ENCODE results near the gene C1orf185.
"Not testable (repeated sequence)": the region's sequence is repeated elsewhere in the genome, so short reads cannot be mapped to it uniquely, and the experiment has no call there.

Gene C1orf185

GRCh38 chr1:51162560-51162959, 60.5 kb downstream of the C1orf185 start:
- intact Hi-C loops (cut with micrococcal nuclease); H3K4me3 Mint-ChIP-seq; H3K9me3 Mint-ChIP-seq: not testable (repeated sequence)

GRCh38 chr1:51165540-51165939, 63.5 kb downstream of the C1orf185 start:
- Mint-ChIP-seq H3K27me3 (no peaks in the 10 kb centered on the region), H3K4me3 (no peak overlapping the region), H3K27ac (no peak overlapping the region), H3K36me3 (ENCODE audit: low read depth) (no peaks in the 10 kb centered on the region), H3K9me3 (no peaks in the 10 kb centered on the region), H3K4me1 (ENCODE audit: low read depth) (no peaks in the 10 kb centered on the region)
- intact Hi-C loops (cut with micrococcal nuclease): no loop called here

More at GRCh38 chr1:51162560-51162959, 60.5 kb downstream of the C1orf185 start:
- not testable (repeated sequence) for H3K36me3 Mint-ChIP-seq (ENCODE audit: low read depth); H3K4me1 Mint-ChIP-seq (ENCODE audit: low read depth); H3K27ac Mint-ChIP-seq; H3K27me3 Mint-ChIP-seq

- Mint-ChIP-seq H3K27ac (no peak overlapping the region), H3K4me1 (ENCODE audit: low read depth) (no peaks in the 10 kb centered on the region), H3K27me3 (no peaks in the 10 kb centered on the region), H3K4me3 (no peak overlapping the region), H3K36me3 (ENCODE audit: low read depth) (no peaks in the 10 kb centered on the region), H3K9me3 (no peaks in the 10 kb centered on the region)
- intact Hi-C loops (cut with micrococcal nuclease): no loop called here
Observed at GRCh38 chr1:51168266-51168845, 66.3 kb downstream of the C1orf185 start.

- no peaks in the 10 kb centered on the region for H3K36me3 Mint-ChIP-seq (ENCODE audit: low read depth)
- no peaks in the 10 kb centered on the region for H3K4me1 Mint-ChIP-seq (ENCODE audit: low read depth)
- intact Hi-C loops (cut with micrococcal nuclease): no loop called here
- no peaks in the 10 kb centered on the region for H3K9me3 Mint-ChIP-seq
- no peak overlapping the region for H3K27ac Mint-ChIP-seq
- no peaks in the 10 kb centered on the region for H3K27me3 Mint-ChIP-seq
- no peak overlapping the region for H3K4me3 Mint-ChIP-seq
Observed at GRCh38 chr1:51168936-51169335, 66.9 kb downstream of the C1orf185 start.

- no peaks in the 10 kb centered on the region for H3K9me3 Mint-ChIP-seq
- intact Hi-C loops (cut with micrococcal nuclease): no loop called here
- H3K27me3 Mint-ChIP-seq: no peaks in the 10 kb centered on the region
- no peak overlapping the region for H3K4me3 Mint-ChIP-seq
- H3K27ac Mint-ChIP-seq: no peak overlapping the region
- H3K36me3 Mint-ChIP-seq (ENCODE audit: low read depth): no peaks in the 10 kb centered on the region
- peaks cover 6% of the 10 kb centered on the region for H3K4me1 Mint-ChIP-seq (ENCODE audit: low read depth)
Observed at GRCh38 chr1:51170342-51170741, 68.3 kb downstream of the C1orf185 start.

GRCh38 chr1:51172811-51173210, 70.8 kb downstream of the C1orf185 start:
- Mint-ChIP-seq H3K4me3 (no peak overlapping the region), H3K27me3 (no peaks in the 10 kb centered on the region), H3K9me3 (no peaks in the 10 kb centered on the region), H3K27ac (no peak overlapping the region), H3K4me1 (ENCODE audit: low read depth) (peaks cover 22% of the 10 kb centered on the region), H3K36me3 (ENCODE audit: low read depth) (no peaks in the 10 kb centered on the region)
- intact Hi-C loops (cut with micrococcal nuclease): no loop called here

- intact Hi-C loops (cut with micrococcal nuclease): no loop called here
- H3K4me3 Mint-ChIP-seq: no peak overlapping the region
- H3K27ac Mint-ChIP-seq: peak overlapping the region; percentile 59
- H3K27me3 Mint-ChIP-seq: no peaks in the 10 kb centered on the region
- H3K4me1 Mint-ChIP-seq (ENCODE audit: low read depth): peaks cover 22% of the 10 kb centered on the region
- H3K9me3 Mint-ChIP-seq: no peaks in the 10 kb centered on the region
- H3K36me3 Mint-ChIP-seq (ENCODE audit: low read depth): no peaks in the 10 kb centered on the region
Observed at GRCh38 chr1:51175278-51175677, 73.2 kb downstream of the C1orf185 start.

- H3K4me3 Mint-ChIP-seq; H3K36me3 Mint-ChIP-seq (ENCODE audit: low read depth); H3K27me3 Mint-ChIP-seq; H3K9me3 Mint-ChIP-seq; H3K27ac Mint-ChIP-seq; intact Hi-C loops (cut with micrococcal nuclease): not testable (repeated sequence)
- peaks cover 22% of the 10 kb centered on the region for H3K4me1 Mint-ChIP-seq (ENCODE audit: low read depth)
Observed at GRCh38 chr1:51177988-51178387, 76.0 kb downstream of the C1orf185 start.

GRCh38 chr1:51188230-51188629, 86.2 kb downstream of the C1orf185 start:
- no peak overlapping the region for H3K4me3 Mint-ChIP-seq
- peaks cover 8% of the 10 kb centered on the region for H3K27me3 Mint-ChIP-seq
- intact Hi-C loops (cut with micrococcal nuclease): loop anchor here (2.0 kb wide), 2 partner anchors 257 to 413 kb away; no protein-coding TSS in a partner anchor
- no peak overlapping the region for H3K27ac Mint-ChIP-seq
- no peaks in the 10 kb centered on the region for H3K4me1 Mint-ChIP-seq (ENCODE audit: low read depth)
- no peaks in the 10 kb centered on the region for H3K9me3 Mint-ChIP-seq
- no peaks in the 10 kb centered on the region for H3K36me3 Mint-ChIP-seq (ENCODE audit: low read depth)

- no peaks in the 10 kb centered on the region for H3K36me3 Mint-ChIP-seq (ENCODE audit: low read depth)
- H3K9me3 Mint-ChIP-seq: no peaks in the 10 kb centered on the region
- intact Hi-C loops (cut with micrococcal nuclease): loop anchor here (1.0 to 10.0 kb wide), 4 partner anchors 101 to 415 kb away; no protein-coding TSS in a partner anchor
- no peak overlapping the region for H3K27ac Mint-ChIP-seq
- H3K4me1 Mint-ChIP-seq (ENCODE audit: low read depth): no peaks in the 10 kb centered on the region
- no peak overlapping the region for H3K4me3 Mint-ChIP-seq
- H3K27me3 Mint-ChIP-seq: peaks cover 8% of the 10 kb centered on the region
Observed at GRCh38 chr1:51189421-51190073, 87.5 kb downstream of the C1orf185 start.

- intact Hi-C loops (cut with micrococcal nuclease): loop anchor here (10.0 kb wide), 1 partner anchor 104 kb away; no protein-coding TSS in a partner anchor
Observed at GRCh38 chr1:51190961-51191360, 88.9 kb downstream of the C1orf185 start.

GRCh38 chr1:51192213-51192843, 90.3 kb downstream of the C1orf185 start:
- Mint-ChIP-seq H3K4me3 (no peak overlapping the region), H3K27me3 (peaks cover 8% of the 10 kb centered on the region), H3K9me3 (no peaks in the 10 kb centered on the region), H3K4me1 (ENCODE audit: low read depth) (no peaks in the 10 kb centered on the region), H3K27ac (no peak overlapping the region), H3K36me3 (ENCODE audit: low read depth) (no peaks in the 10 kb centered on the region)
- intact Hi-C loops (cut with micrococcal nuclease): loop anchor here (10.0 kb wide), 1 partner anchor 102 kb away; no protein-coding TSS in a partner anchor

More at GRCh38 chr1:51190961-51191360, 88.9 kb downstream of the C1orf185 start:
- Mint-ChIP-seq H3K27ac (no peak overlapping the region), H3K4me3 (no peak overlapping the region), H3K36me3 (ENCODE audit: low read depth) (no peaks in the 10 kb centered on the region), H3K9me3 (no peaks in the 10 kb centered on the region), H3K27me3 (peaks cover 8% of the 10 kb centered on the region), H3K4me1 (ENCODE audit: low read depth) (no peaks in the 10 kb centered on the region)

GRCh38 chr1:51193564-51193963, 91.5 kb downstream of the C1orf185 start:
- no peaks in the 10 kb centered on the region for H3K9me3 Mint-ChIP-seq
- H3K4me1 Mint-ChIP-seq (ENCODE audit: low read depth): no peaks in the 10 kb centered on the region
- no peak overlapping the region for H3K27ac Mint-ChIP-seq
- intact Hi-C loops (cut with micrococcal nuclease): loop anchor here (10.0 kb wide), 1 partner anchor 101 kb away; no protein-coding TSS in a partner anchor
- H3K4me3 Mint-ChIP-seq: no peak overlapping the region
- peaks cover 8% of the 10 kb centered on the region for H3K27me3 Mint-ChIP-seq
- H3K36me3 Mint-ChIP-seq (ENCODE audit: low read depth): no peaks in the 10 kb centered on the region

All from dendritic cell treated with granulocyte-macrophage colony-stimulating factor and Interleukin-4, amounts not matched to agents 40 ng/mL and 50 ng/mL, for 4 days (primary cell).